ENCODE measurements around the gene VWDE. TPM values are rescaled to one million over a fixed set of nuclear protein-coding genes. Genes with fewer than 3 reads are reported as not detected.

Gene VWDE
- total and polyA plus RNA-seq, 10 of the 15 experiments (the other 5 are each of a cell fraction or from before 2014, with no cell fraction given) = 0.74 to 2.1 (median 1.3) TPM

DNA sequence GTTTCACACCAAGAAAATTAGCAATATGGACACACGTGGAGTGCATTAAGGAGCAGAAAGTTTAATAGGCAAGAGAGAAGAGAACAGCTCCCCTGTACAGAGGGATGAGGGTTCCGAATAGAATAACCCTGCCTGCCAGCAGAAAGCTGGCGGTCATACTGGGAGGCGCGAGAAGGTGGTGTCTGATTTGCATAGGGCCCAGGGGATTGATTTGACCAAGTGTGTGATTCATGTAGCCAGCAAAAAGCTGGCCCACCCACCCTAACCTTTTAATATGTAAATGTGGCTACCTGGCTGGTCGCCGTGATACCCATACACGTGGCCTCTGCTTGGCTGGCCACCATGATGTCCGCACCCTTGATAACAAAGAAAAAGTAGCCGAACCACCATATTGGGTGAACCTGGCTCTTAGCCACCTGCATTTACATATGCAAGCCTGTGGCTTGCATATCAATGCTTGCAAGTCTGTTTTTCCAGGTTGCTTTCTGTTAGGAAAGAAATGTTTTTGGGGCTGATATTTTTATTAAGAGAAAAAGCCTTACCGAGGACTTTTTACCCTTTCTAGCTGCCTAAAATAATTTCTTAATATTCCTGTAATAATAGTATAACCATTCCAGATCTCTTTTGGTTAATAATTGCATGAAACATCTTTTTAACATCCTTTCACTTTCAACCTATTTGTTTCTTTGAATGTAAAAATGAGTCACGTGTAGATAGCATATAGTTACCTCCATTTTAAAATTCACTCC lies 20.5 kb upstream of the VWDE start:
- FAIRE-seq (no peak), ATAC-seq (no peak), DNase-seq (ENCODE audit: low read depth, low spot score) (no peak)
- Histone ChIP-seq H3K9me3 (replicated peaks; ENCODE audit: control insufficient read depth, insufficient read depth, low read length) (no peaks in the 10 kb centered on the region), H3K4me1 (ENCODE audit: control insufficient read depth, insufficient read depth, low read length) (no peaks in the 10 kb centered on the region), H2AFZ (ENCODE audit: control insufficient read depth, low read depth, low read length) (no peak overlapping the region), H3K36me3 (ENCODE audit: control insufficient read depth in 2 of 2, insufficient read depth in 2 of 2, low read length in 1 of 2) (no peaks in the 10 kb centered on the region), H4K20me1 (ENCODE audit: control insufficient read depth, insufficient read depth) (no peaks in the 10 kb centered on the region), H3K27me3 (replicated peaks in 1 of 2; ENCODE audit: control insufficient read depth in 2 of 2, insufficient read depth in 2 of 2, low read length in 1 of 2) (no peaks in the 10 kb centered on the region), H3K79me2 (ENCODE audit: control insufficient read depth, insufficient read depth, low read length) (no peaks in the 10 kb centered on the region), H3K4me2 (ENCODE audit: control insufficient read depth, insufficient read depth) (no peak overlapping the region), H3K27ac (ENCODE audit: control insufficient read depth, insufficient read depth) (no peak overlapping the region), H3K4me3 (no peak overlapping the region), H3K9ac (ENCODE audit: control insufficient read depth, insufficient read depth, low read length) (no peak overlapping the region)
- BruUV-seq (replicated peaks) = no TSS peak
- 50% methylated on average over 12 of the region's 12 CpGs for WGBS (ENCODE audit: insufficient coverage, insufficient replicate concordance, low lambda C conversion rate, missing lambda C conversion rate)
- TF ChIP-seq, protein P1, sequence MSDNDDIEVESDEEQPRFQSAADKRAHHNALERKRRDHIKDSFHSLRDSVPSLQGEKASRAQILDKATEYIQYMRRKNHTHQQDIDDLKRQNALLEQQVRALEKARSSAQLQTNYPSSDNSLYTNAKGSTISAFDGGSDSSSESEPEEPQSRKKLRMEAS (IDR thresholded peaks at IDR 0.05; ENCODE audit: low read depth, low read length) = no peak
- TF ChIP-seq ZNF217 (IDR thresholded peaks at IDR 0.05) (no peak), CREB1 (IDR thresholded peaks at IDR 0.05; ENCODE audit: low read depth) (no peak), ZZZ3 (IDR thresholded peaks at IDR 0.05; ENCODE audit: control insufficient read depth, insufficient read length, low read depth) (no peak), ELK1 (IDR thresholded peaks at IDR 0.05; ENCODE audit: low read depth, low read length) (no peak), NR2C2 (IDR thresholded peaks at IDR 0.05; ENCODE audit: borderline replicate concordance, control insufficient read depth, insufficient read length, low read depth) (no peak), ZBED1 (IDR thresholded peaks at IDR 0.05; ENCODE audit: borderline replicate concordance) (no peak), IRF3 (IDR thresholded peaks at IDR 0.05) (no peak), NFYB (IDR thresholded peaks at IDR 0.05; ENCODE audit: insufficient read depth, low read depth, low read length) (no peak)
- ChIA-PET SMC1A (ENCODE audit: uncharacterized antibody, unreplicated experiment) (interaction anchor here (0.9 to 1.2 kb wide), 3 partner anchors 11 to 66 kb away, joined by 3 to 4 read pairs (median 4); no protein-coding TSS in a partner anchor), POLR2A (no interaction called here), CTCF (no interaction called here), RAD21 (ENCODE audit: unreplicated experiment) (no interaction called here)
- intact Hi-C loops (cut with micrococcal nuclease; ENCODE audit: unreplicated experiment) (no loop called here), in situ Hi-C loops (cut with MboI) (no loop called here)

Measured in GM12878 (cell line).